SK-N-SH (cell line): ENCODE results near the gene TMPRSS13.

Experiments
- EP300 ChIP-seq, 2 experiments: IDR thresholded peaks; 2 replicates each; pipeline versions ENCODE4 v1.4.0 to v1.6.1; 2012; ENCODE audit warnings: borderline replicate concordance in 1 of 2, low read depth in 1 of 2, low read length in 1 of 2
- EZH2phosphoT487 ChIP-seq: fragments of 200-600 bp; sonication (generic); IDR thresholded peaks from 2 replicates; pipeline ENCODE4 v1.6.1; 2017; ENCODE audit warnings: low read depth, mixed run types, mild to moderate bottlenecking, antibody characterized with exemption, moderate library complexity, borderline replicate concordance
- GABPA ChIP-seq: IDR thresholded peaks from 2 replicates; pipeline ENCODE4 v1.4.0; 2012; ENCODE audit warnings: low read depth, mild to moderate bottlenecking
- JUND ChIP-seq: IDR thresholded peaks from 2 replicates; pipeline ENCODE4 v1.4.0; 2012
- RFX5 ChIP-seq: IDR thresholded peaks from 2 replicates; pipeline ENCODE4 v1.6.1; 2012; ENCODE audit warnings: mild to moderate bottlenecking, improper control_type of control experiment, low read length
- SIN3A ChIP-seq: IDR thresholded peaks from 2 replicates; pipeline ENCODE4 v1.6.1; 2012; ENCODE audit warnings: low read depth, mild to moderate bottlenecking, low read length, moderate library complexity, borderline replicate concordance
- SMC3 ChIP-seq: IDR thresholded peaks from 2 replicates; pipeline ENCODE4 v1.6.1; 2012; ENCODE audit warnings: low read depth, low read length, improper control_type of control experiment
- TCF12 ChIP-seq: IDR thresholded peaks from 2 replicates; pipeline ENCODE4 v1.4.0; 2012
- TEAD4 ChIP-seq: IDR thresholded peaks from 2 replicates; pipeline ENCODE4 v1.4.0; 2012; ENCODE audit warnings: mild to moderate bottlenecking, borderline replicate concordance; ENCODE audit not compliant: insufficient read depth
- TF ChIP-seq, protein P1 (sequence below): fragments of 200-600 bp; sonication (generic); IDR thresholded peaks from 2 replicates; pipeline ENCODE4 v1.6.1; 2017; ENCODE audit warnings: antibody characterized with exemption, mild to moderate bottlenecking, moderate library complexity
- TF ChIP-seq, protein P2 (sequence below): fragments of 150-350 bp; IDR thresholded peaks from 2 replicates; pipeline ENCODE4 v1.6.1; 2017; ENCODE audit warnings: antibody characterized with exemption, low read length, low read depth, borderline replicate concordance
- TF ChIP-seq, protein P3 (sequence below): IDR thresholded peaks from 2 replicates; pipeline ENCODE4 v1.6.1; 2012; ENCODE audit warnings: mild to moderate bottlenecking, low read depth, low read length, moderate library complexity
- TF ChIP-seq, protein P4 (sequence below): IDR thresholded peaks from 2 replicates; pipeline ENCODE4; 2012
- TF ChIP-seq, protein P5 (sequence below): IDR thresholded peaks from 2 replicates; pipeline ENCODE4 v1.4.0; 2012; ENCODE audit warnings: low read depth

DNA sequence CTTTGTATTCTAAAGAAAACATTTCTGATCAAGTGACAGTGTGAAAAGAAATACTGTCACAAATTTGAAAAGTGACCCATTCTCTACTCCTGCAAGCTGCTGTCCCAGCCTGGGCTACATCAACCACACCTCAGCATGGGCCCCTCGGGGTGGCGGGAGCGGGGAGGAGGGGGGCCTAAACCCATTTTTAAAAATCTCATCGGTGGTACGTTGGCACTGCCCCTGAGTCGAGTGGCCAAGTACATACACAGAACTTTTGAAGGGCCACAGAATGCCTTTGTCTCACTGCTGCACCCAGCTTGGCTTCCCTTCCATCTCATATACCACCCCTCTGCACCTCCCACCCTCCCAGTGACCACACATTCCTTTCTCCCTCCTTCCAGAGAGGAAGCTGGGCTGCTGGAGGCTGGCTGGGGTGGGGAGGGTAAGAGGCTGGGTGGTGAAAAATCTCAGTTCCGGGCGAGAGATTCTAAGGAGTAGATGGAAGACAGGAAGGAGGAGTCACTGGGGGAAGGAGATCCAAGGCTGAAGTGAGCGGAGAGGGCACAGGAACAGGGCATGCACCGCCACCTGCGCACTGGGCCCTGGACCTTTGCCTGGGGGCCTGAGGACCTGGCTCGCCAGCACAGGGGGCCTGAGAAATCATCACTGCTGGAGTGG is 73.9 kb downstream of the TMPRSS13 start:
- TF ChIP-seq, protein P1, sequence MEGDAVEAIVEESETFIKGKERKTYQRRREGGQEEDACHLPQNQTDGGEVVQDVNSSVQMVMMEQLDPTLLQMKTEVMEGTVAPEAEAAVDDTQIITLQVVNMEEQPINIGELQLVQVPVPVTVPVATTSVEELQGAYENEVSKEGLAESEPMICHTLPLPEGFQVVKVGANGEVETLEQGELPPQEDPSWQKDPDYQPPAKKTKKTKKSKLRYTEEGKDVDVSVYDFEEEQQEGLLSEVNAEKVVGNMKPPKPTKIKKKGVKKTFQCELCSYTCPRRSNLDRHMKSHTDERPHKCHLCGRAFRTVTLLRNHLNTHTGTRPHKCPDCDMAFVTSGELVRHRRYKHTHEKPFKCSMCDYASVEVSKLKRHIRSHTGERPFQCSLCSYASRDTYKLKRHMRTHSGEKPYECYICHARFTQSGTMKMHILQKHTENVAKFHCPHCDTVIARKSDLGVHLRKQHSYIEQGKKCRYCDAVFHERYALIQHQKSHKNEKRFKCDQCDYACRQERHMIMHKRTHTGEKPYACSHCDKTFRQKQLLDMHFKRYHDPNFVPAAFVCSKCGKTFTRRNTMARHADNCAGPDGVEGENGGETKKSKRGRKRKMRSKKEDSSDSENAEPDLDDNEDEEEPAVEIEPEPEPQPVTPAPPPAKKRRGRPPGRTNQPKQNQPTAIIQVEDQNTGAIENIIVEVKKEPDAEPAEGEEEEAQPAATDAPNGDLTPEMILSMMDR, result no peak
- TF ChIP-seq JUND, result no peak
- TF ChIP-seq, protein P2, sequence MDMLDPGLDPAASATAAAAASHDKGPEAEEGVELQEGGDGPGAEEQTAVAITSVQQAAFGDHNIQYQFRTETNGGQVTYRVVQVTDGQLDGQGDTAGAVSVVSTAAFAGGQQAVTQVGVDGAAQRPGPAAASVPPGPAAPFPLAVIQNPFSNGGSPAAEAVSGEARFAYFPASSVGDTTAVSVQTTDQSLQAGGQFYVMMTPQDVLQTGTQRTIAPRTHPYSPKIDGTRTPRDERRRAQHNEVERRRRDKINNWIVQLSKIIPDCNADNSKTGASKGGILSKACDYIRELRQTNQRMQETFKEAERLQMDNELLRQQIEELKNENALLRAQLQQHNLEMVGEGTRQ, result no peak
- TF ChIP-seq, protein P3, sequence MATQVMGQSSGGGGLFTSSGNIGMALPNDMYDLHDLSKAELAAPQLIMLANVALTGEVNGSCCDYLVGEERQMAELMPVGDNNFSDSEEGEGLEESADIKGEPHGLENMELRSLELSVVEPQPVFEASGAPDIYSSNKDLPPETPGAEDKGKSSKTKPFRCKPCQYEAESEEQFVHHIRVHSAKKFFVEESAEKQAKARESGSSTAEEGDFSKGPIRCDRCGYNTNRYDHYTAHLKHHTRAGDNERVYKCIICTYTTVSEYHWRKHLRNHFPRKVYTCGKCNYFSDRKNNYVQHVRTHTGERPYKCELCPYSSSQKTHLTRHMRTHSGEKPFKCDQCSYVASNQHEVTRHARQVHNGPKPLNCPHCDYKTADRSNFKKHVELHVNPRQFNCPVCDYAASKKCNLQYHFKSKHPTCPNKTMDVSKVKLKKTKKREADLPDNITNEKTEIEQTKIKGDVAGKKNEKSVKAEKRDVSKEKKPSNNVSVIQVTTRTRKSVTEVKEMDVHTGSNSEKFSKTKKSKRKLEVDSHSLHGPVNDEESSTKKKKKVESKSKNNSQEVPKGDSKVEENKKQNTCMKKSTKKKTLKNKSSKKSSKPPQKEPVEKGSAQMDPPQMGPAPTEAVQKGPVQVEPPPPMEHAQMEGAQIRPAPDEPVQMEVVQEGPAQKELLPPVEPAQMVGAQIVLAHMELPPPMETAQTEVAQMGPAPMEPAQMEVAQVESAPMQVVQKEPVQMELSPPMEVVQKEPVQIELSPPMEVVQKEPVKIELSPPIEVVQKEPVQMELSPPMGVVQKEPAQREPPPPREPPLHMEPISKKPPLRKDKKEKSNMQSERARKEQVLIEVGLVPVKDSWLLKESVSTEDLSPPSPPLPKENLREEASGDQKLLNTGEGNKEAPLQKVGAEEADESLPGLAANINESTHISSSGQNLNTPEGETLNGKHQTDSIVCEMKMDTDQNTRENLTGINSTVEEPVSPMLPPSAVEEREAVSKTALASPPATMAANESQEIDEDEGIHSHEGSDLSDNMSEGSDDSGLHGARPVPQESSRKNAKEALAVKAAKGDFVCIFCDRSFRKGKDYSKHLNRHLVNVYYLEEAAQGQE, result no peak
- no peak for TF ChIP-seq RFX5
- TF ChIP-seq TEAD4, result no peak
- TF ChIP-seq, protein P4, sequence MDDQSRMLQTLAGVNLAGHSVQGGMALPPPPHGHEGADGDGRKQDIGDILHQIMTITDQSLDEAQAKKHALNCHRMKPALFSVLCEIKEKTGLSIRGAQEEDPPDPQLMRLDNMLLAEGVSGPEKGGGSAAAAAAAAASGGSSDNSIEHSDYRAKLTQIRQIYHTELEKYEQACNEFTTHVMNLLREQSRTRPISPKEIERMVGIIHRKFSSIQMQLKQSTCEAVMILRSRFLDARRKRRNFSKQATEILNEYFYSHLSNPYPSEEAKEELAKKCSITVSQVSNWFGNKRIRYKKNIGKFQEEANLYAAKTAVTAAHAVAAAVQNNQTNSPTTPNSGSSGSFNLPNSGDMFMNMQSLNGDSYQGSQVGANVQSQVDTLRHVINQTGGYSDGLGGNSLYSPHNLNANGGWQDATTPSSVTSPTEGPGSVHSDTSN, result no peak
- no peak for TF ChIP-seq TCF12
- no peak for TF ChIP-seq GABPA
- TF ChIP-seq EZH2phosphoT487, result no peak
- no peak for TF ChIP-seq SMC3
- TF ChIP-seq SIN3A, result no peak
- TF ChIP-seq, protein P5, sequence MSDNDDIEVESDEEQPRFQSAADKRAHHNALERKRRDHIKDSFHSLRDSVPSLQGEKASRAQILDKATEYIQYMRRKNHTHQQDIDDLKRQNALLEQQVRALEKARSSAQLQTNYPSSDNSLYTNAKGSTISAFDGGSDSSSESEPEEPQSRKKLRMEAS, result no peak
- no peak for TF ChIP-seq EP300 (IDR thresholded peaks at IDR 0.05; ENCODE audit: borderline replicate concordance in 1 of 2, low read depth in 1 of 2, low read length in 1 of 2)
